ENCODE results near the gene ACAD8. TPM values are rescaled to one million over a fixed set of nuclear protein-coding genes. Genes with fewer than 3 reads are reported as not detected.

The ACAD8 gene
- total RNA-seq, 1 donor from 2014 or later: 26.0 TPM

DNA sequence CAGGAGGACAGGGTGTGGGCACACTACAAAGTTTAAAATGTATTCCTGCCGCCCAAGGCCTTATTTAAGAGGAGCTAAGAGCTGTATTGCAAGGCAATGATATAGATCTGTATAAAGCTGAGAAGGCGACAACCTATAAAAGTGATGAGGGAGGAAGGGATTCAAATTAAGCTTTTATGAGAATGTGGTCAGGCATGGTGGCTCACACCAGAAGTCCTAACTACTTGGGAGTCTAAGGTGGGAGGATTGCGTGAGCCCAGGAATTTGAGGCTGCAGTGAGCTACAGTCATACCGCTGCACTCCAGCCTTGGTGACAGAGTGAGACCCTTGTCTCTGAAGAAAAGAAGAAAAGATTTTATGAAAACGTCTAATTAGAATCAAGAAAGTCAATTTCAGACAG, 13.1 kb downstream of the ACAD8 start:
- no peaks in the 10 kb centered on the region for H3K9me3 Mint-ChIP-seq
- no peak overlapping the region for H3K4me3 Mint-ChIP-seq
- no peak overlapping the region for H3K27ac Mint-ChIP-seq
- intact Hi-C loops (cut with micrococcal nuclease): no loop called here
- peaks cover 21% of the 10 kb centered on the region for H3K36me3 Mint-ChIP-seq (ENCODE audit: low read depth)
- H3K4me1 Mint-ChIP-seq: peaks cover 30% of the 10 kb centered on the region
- no peaks in the 10 kb centered on the region for H3K27me3 Mint-ChIP-seq
- no peak for DNase-seq

DNA sequence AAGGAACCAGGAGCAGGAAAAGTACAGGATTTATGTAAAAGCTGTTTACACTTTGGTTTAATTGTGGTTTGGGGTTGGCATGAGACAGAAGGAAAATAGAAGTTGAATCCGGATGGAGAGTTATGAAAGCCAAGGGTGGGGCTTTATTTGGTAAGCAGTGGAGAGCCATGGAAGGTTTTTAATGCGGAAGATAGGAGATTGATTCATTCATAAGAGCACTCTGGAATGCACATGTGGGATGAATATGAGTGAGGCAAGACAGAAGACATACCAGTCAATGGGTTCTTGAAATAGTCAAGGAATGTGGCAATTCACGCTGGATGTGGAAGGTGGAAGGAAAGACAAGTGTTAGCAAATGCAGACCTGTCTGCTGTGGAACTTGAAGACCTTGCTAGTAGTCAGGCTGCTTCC, 13.5 kb downstream of the ACAD8 start:
- H3K36me3 Mint-ChIP-seq (ENCODE audit: low read depth): peaks cover 18% of the 10 kb centered on the region
- no peak overlapping the region for H3K4me3 Mint-ChIP-seq
- peaks cover 33% of the 10 kb centered on the region for H3K4me1 Mint-ChIP-seq
- no peaks in the 10 kb centered on the region for H3K9me3 Mint-ChIP-seq
- no peak for DNase-seq
- no peak overlapping the region for H3K27ac Mint-ChIP-seq
- intact Hi-C loops (cut with micrococcal nuclease): no loop called here
- no peaks in the 10 kb centered on the region for H3K27me3 Mint-ChIP-seq

DNA sequence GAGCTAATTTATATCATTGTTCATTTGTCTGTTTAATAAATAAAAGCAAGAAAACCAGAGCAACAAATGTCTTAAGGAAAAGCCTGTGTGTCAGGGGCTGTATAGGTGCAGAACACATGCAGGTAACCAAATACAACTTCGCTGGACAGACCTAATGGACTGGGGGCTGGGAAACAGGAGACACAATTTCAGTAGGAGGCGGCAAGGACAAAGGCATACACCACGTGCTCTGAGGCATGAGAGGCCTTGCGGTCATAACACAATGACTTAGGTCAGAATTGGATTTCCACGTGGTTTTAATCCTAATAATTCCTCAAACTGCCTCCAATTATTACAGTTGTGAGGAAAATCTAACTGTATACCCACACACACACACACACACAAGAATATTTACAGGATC, 14.1 kb downstream of the ACAD8 start:
- Mint-ChIP-seq H3K4me1 (peaks cover 36% of the 10 kb centered on the region), H3K36me3 (ENCODE audit: low read depth) (peaks cover 17% of the 10 kb centered on the region), H3K27me3 (no peaks in the 10 kb centered on the region), H3K27ac (no peak overlapping the region), H3K4me3 (no peak overlapping the region), H3K9me3 (no peaks in the 10 kb centered on the region)
- intact Hi-C loops (cut with micrococcal nuclease): no loop called here
- no peak for DNase-seq

GRCh38 chr11:134267966-134268365, 14.6 kb downstream of the ACAD8 start:
- intact Hi-C loops (cut with micrococcal nuclease): no loop called here
- Mint-ChIP-seq H3K27me3 (no peaks in the 10 kb centered on the region), H3K27ac (no peak overlapping the region), H3K4me1 (peaks cover 41% of the 10 kb centered on the region), H3K4me3 (no peak overlapping the region), H3K36me3 (ENCODE audit: low read depth) (peaks cover 14% of the 10 kb centered on the region), H3K9me3 (no peaks in the 10 kb centered on the region)
- DNase-seq: no peak

GRCh38 chr11:134270250-134270714, 16.9 kb downstream of the ACAD8 start:
- Mint-ChIP-seq H3K4me3 (peak overlapping the region; percentile 48), H3K9me3 (no peaks in the 10 kb centered on the region), H3K27me3 (no peaks in the 10 kb centered on the region), H3K36me3 (ENCODE audit: low read depth) (peaks cover 12% of the 10 kb centered on the region), H3K27ac (peak overlapping the region; percentile 38), H3K4me1 (peaks cover 59% of the 10 kb centered on the region)
- peak; percentile 86 for DNase-seq
- intact Hi-C loops (cut with micrococcal nuclease): no loop called here

DNA sequence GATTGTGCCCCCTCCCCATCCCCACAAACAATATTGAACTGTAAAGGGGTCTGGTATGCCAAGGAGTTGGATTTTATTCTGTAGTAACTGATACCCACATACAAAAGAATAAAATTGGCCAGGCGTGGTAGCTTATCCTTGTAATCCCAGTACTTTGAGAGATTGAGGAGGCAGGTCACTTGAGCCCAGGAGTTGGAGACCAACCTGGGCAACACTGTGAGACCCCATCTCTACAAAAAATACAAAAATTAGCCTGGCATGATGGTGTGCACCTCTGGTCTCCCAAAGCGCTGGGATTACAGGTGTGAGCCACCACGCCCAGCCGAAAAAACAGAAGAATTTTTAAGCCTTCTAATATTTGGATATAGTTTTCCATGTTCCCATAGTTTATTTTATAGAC, 18.6 kb downstream of the ACAD8 start:
- intact Hi-C loops (cut with micrococcal nuclease): no loop called here
- Mint-ChIP-seq H3K4me1 (peaks cover 55% of the 10 kb centered on the region), H3K27ac (no peak overlapping the region), H3K36me3 (ENCODE audit: low read depth) (peaks cover 13% of the 10 kb centered on the region), H3K4me3 (no peak overlapping the region), H3K9me3 (no peaks in the 10 kb centered on the region), H3K27me3 (no peaks in the 10 kb centered on the region)
- DNase-seq: no peak

GRCh38 chr11:134272381-134273316, 19.3 kb downstream of the ACAD8 start:
- peak overlapping the region; percentile 98 for H3K4me3 Mint-ChIP-seq
- intact Hi-C loops (cut with micrococcal nuclease): no loop called here

GRCh38 chr11:134273317-134273712, 19.9 kb downstream of the ACAD8 start:
- no peak overlapping the region for H3K27ac Mint-ChIP-seq
- H3K9me3 Mint-ChIP-seq: no peaks in the 10 kb centered on the region
- H3K27me3 Mint-ChIP-seq: peaks cover 3% of the 10 kb centered on the region
- no peak for DNase-seq
- H3K36me3 Mint-ChIP-seq (ENCODE audit: low read depth): peaks cover 11% of the 10 kb centered on the region
- peaks cover 50% of the 10 kb centered on the region for H3K4me1 Mint-ChIP-seq
- intact Hi-C loops (cut with micrococcal nuclease): no loop called here
- peak overlapping the region; percentile 98 for H3K4me3 Mint-ChIP-seq

More at GRCh38 chr11:134272381-134273316, 19.3 kb downstream of the ACAD8 start:
- peaks cover 56% of the 10 kb centered on the region for H3K4me1 Mint-ChIP-seq
- no peak for DNase-seq
- H3K9me3 Mint-ChIP-seq: no peaks in the 10 kb centered on the region
- peaks cover 3% of the 10 kb centered on the region for H3K27me3 Mint-ChIP-seq
- H3K27ac Mint-ChIP-seq: peak overlapping the region; percentile 60
- H3K36me3 Mint-ChIP-seq (ENCODE audit: low read depth): peaks cover 13% of the 10 kb centered on the region

DNA sequence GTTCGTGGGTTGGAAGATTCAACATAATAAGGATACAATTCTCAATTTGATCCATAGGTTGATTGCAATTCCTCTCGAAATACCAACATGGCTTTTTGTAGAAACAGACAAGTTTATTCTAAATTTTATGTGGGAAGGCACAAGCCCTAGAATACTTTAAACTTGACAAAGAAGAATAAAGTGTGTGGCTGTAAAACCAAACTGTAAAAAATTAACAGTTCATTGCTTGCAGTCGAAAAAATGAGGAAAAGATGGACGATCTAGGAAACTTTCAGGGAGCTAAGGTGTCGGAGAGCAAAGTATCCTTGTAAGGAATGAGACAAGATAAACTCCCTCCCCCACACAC, 21.8 kb downstream of the ACAD8 start:
- intact Hi-C loops (cut with micrococcal nuclease): loop anchor here (1.0 to 5.0 kb wide), 4 partner anchors 22 to 348 kb away; partner anchors contain the start of genes ACAD8, THYN1 and VPS26B
- peak overlapping the region; percentile 93 for H3K27ac Mint-ChIP-seq

DNA sequence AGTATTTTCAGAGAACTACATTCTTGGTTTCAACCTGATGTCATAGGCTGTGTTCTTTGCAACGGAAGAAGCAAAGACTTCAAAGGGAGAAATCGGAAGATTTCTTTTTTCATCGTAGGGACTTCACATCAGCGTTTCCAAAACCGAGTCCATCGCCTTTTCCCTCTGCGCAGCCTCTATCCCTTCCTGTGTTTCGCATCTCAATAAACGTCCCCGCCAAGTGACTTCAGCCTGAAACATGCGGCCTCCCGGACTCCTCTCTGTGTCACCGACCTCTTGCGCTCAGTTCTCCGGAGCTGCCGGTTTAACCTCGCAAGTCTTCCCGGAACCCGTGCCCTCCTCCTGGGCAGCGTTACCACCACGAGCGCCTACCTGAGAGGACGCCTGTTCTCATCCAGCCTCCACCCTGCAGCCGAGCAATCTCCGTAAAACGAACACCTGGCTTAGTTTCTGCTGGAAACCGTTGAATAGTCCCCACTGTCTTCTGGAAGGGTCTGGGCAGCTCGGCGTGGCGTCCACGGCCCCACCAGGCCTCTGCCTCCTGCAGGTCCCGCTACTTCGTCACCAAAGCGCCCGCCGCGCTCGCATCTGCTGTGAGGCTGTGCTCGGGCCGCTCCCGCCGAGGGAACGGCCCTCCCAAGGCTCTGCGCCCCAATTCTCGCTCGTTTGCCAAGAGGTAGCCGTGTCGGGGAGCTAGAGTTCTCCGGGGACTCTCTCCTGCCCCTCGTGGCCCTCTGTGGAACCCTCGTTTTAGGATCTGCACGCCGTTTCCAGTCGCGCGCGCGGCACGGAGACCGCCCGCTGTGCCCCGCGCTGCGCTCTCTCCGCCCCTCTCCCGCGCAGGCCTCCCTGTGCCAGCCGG, 22.4 kb downstream of the ACAD8 start, which contains the start of gene GLB1L3:
GLB1L3 (plus strand) TSS at position 846 of the 862 bp plus-strand sequence. CDS start 362 bp downstream, outside the sequence.
- Mint-ChIP-seq H3K36me3 (ENCODE audit: low read depth) (peaks cover 20% of the 10 kb centered on the region), H3K4me1 (peaks cover 46% of the 10 kb centered on the region), H3K27ac (peak within 1 kb of the TSS; percentile 93), H3K9me3 (peaks cover 3% of the 10 kb centered on the region), H3K27me3 (peaks cover 3% of the 10 kb centered on the region), H3K4me3 (peak within 1 kb of the TSS; percentile 98)
- DNase-seq: peak; percentile 96
- intact Hi-C loops (cut with micrococcal nuclease): loop anchor here (1.0 to 5.0 kb wide), 4 partner anchors 22 to 348 kb away; partner anchors contain the start of genes ACAD8, THYN1 and VPS26B

More for the DNA sequence above, 21.8 kb downstream of the ACAD8 start:
- peak overlapping the region; percentile 98 for H3K4me3 Mint-ChIP-seq
- DNase-seq: no peak
- peaks cover 52% of the 10 kb centered on the region for H3K4me1 Mint-ChIP-seq
- peaks cover 20% of the 10 kb centered on the region for H3K36me3 Mint-ChIP-seq (ENCODE audit: low read depth)
- H3K9me3 Mint-ChIP-seq: peaks cover 3% of the 10 kb centered on the region
- peaks cover 3% of the 10 kb centered on the region for H3K27me3 Mint-ChIP-seq

- peaks cover 3% of the 10 kb centered on the region for H3K27me3 Mint-ChIP-seq
- H3K9me3 Mint-ChIP-seq: peaks cover 3% of the 10 kb centered on the region
- H3K27ac Mint-ChIP-seq: peak overlapping the region; percentile 93
- no peak for DNase-seq
- peaks cover 37% of the 10 kb centered on the region for H3K4me1 Mint-ChIP-seq
- intact Hi-C loops (cut with micrococcal nuclease): loop anchor here (5.0 kb wide), 1 partner anchor 349 kb away; no protein-coding TSS in a partner anchor
- peak overlapping the region; percentile 98 for H3K4me3 Mint-ChIP-seq
- peaks cover 16% of the 10 kb centered on the region for H3K36me3 Mint-ChIP-seq (ENCODE audit: low read depth)
Measured at GRCh38 chr11:134276396-134277182, 23.2 kb downstream of the ACAD8 start.

DNA sequence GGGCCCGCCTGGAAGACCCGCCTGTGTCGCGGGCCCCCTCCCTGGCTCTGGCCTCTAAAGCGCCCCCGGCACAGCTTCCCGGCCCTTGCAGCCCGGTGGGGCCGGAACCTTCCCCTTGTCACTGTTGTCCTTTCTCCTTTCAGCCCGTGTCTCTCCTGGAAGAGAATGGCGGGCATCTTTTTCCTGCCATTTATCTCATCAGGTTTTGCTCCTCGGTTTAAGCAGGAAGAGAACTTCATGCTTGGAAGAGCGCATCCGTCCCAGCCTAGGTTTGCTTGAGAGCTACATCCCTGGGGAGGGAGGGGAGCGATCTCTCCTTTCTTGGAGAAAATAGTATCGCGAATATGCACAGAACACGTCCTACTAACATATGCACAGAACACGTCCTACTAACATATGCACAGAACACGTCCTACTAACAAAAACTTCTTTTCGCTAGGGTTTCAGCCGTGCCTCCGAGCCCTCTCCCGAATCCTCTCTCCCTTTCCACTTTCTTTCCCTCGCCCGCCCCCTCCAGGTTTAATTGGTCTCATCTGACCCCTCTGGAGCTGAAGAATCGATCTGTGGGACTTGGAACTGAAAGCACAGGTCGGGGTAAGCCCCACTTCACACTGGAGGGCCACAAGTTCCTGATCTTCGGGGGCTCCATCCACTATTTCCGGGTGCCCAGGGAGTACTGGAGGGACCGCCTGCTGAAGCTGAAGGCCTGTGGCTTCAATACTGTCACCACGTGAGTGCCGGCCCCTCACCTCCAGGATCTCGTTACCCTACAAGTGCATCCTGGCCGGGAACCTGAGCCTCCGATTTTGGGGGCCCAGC, 24.0 kb downstream of the ACAD8 start:
- Mint-ChIP-seq H3K4me1 (peaks cover 34% of the 10 kb centered on the region), H3K27ac (peak overlapping the region; percentile 77), H3K4me3 (peak overlapping the region; percentile 83), H3K27me3 (peaks cover 3% of the 10 kb centered on the region), H3K9me3 (peaks cover 3% of the 10 kb centered on the region), H3K36me3 (ENCODE audit: low read depth) (peaks cover 14% of the 10 kb centered on the region)
- intact Hi-C loops (cut with micrococcal nuclease): loop anchor here (5.0 kb wide), 1 partner anchor 350 kb away; no protein-coding TSS in a partner anchor
- no peak for DNase-seq
